OCI-LY1 (cell line): ENCODE results near the gene TNNI2.

Experiments used
- H2AFZ ChIP-seq: fragments of 200-600 bp; sonication (generic), shearing (Covaris generic); 2 replicates; pipeline ENCODE4 v1.6.0; 2014; ENCODE audit warnings: antibody characterized with exemption, mild to moderate bottlenecking, low read length
- H3F3A ChIP-seq: fragments of 200-600 bp; sonication (generic), shearing (Covaris generic); 2 replicates; pipeline ENCODE4 v1.6.0; 2014; ENCODE audit warnings: mild to moderate bottlenecking, antibody characterized with exemption, low read length, moderate library complexity; ENCODE audit not compliant: insufficient read depth
- H3K27ac ChIP-seq: fragments of 200-600 bp; sonication (generic); 2 replicates; pipeline ENCODE4 v1.5.1; 2014; ENCODE audit warnings: low read length, mixed run types, mild to moderate bottlenecking, low read depth; ENCODE audit not compliant: poor library complexity, severe bottlenecking
- H3K27me3 ChIP-seq: fragments of 200-600 bp; sonication (generic); 2 replicates; pipeline ENCODE4 v1.6.0; 2014; ENCODE audit warnings: antibody characterized with exemption, mild to moderate bottlenecking, low read length, moderate library complexity; ENCODE audit not compliant: insufficient read depth
- H3K36me3 ChIP-seq: fragments of 200-600 bp; sonication (generic); 2 replicates; pipeline ENCODE4 v1.6.1; 2014; ENCODE audit warnings: mild to moderate bottlenecking, antibody characterized with exemption, low read length, moderate library complexity, mixed read lengths; ENCODE audit not compliant: insufficient read depth
- H3K4me1 ChIP-seq: fragments of 200-600 bp; sonication (generic); 2 replicates; pipeline ENCODE4 v1.5.1; 2014; ENCODE audit warnings: mild to moderate bottlenecking, low read length, moderate library complexity; ENCODE audit not compliant: insufficient read depth, severe bottlenecking
- H3K4me2 ChIP-seq: fragments of 200-600 bp; sonication (generic), shearing (Covaris generic); 2 replicates; pipeline ENCODE4 v1.6.1; 2014; ENCODE audit warnings: low read length
- H3K4me3 ChIP-seq: fragments of 200-600 bp; sonication (generic); 2 replicates; pipeline ENCODE4 v1.5.1; 2014; ENCODE audit warnings: low read length, low read depth, mild to moderate bottlenecking, mixed read lengths; ENCODE audit not compliant: poor library complexity, severe bottlenecking
- H3K79me2 ChIP-seq: fragments of 200-600 bp; shearing (Covaris generic); 2 replicates; pipeline ENCODE4 v1.6.1; 2016; ENCODE audit warnings: mixed run types, low read length, mixed read lengths; ENCODE audit not compliant: insufficient read depth
- H3K9ac ChIP-seq: fragments of 200-600 bp; sonication (generic), shearing (Covaris generic); 2 replicates; pipeline ENCODE4 v1.6.1; 2014; ENCODE audit warnings: mild to moderate bottlenecking, low read length, mixed read lengths
- H3K9me2 ChIP-seq: fragments of 200-600 bp; sonication (generic), shearing (Covaris generic); 2 replicates; pipeline ENCODE4 v1.6.1; 2014; ENCODE audit warnings: low read depth, mild to moderate bottlenecking, low read length, mixed read lengths
- H3K9me3 ChIP-seq: fragments of 200-600 bp; shearing (Covaris generic); 2 replicates; pipeline ENCODE4 v1.6.1; 2014; ENCODE audit warnings: low read length, mixed read lengths
- H4K20me1 ChIP-seq: fragments of 200-600 bp; sonication (generic), shearing (Covaris generic); 2 replicates; pipeline ENCODE4 v1.6.0; 2016; ENCODE audit warnings: mild to moderate bottlenecking, low read length; ENCODE audit not compliant: insufficient read depth
- CTCF ChIP-seq: fragments of 200-600 bp; sonication (generic), shearing (Covaris generic); IDR thresholded peaks from 2 replicates; pipeline ENCODE4 v1.5.1; 2017; ENCODE audit warnings: mild to moderate bottlenecking, antibody characterized with exemption, low read length, moderate library complexity, mixed read lengths
- EZH2 ChIP-seq: fragments of 200-600 bp; sonication (generic), shearing (Covaris generic); IDR thresholded peaks from 2 replicates; pipeline ENCODE4 v1.8.0; 2017; ENCODE audit warnings: borderline replicate concordance, mixed run types, mild to moderate bottlenecking, antibody characterized with exemption, low read length, moderate library complexity, mixed read lengths

TNNI2 gene

DNA sequence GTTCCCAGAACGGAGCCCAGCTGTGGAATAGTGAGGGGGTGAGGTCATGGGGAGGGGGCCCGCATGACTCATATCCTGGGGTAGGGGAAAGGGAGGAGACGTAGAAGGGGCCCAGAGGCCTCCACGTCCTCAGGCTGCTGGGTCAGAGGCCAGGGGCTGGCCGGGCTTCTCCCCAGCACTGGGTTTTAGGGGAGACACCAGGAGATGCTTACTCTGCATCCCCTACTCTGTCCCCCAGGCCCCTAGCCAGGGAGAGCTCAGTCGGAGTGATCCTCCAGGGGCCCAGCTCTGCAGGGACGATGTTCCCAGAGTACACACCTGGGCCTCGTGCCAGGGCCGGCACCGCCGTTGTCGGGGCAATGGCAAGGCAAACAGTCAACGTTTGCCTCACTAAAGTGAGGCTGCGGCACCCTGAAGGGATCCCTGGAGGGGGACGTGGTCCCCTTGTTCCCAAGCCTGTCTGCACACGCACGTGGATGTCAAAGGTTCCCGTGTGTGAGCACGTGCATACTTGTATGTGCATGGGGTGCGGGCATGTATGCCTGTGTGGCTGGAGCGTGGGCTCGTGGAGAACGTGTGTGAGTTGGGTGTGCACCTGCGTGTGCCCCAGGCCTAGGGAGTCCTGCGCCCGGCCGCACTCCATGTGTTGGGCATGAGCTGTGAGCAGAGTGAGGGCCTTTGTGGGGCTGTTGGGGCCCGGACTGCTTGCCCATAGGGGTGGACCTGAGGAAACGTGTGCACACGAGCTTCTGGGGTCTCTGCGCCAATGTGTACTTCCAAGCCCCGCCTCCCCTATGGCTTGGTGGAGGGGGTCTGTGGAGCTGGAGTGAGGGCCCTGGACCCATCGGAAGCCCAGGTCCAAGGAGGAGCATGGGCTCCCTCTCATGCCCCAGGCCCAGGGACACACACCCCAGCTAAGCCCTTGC is 38.7 kb downstream of the TNNI2 start:
- no peaks in the 10 kb centered on the region for H3K36me3 ChIP-seq
- no peak overlapping the region for H3K4me2 ChIP-seq
- peaks cover 7% of the 10 kb centered on the region for H3K4me1 ChIP-seq
- no peak for TF ChIP-seq CTCF
- no peak for TF ChIP-seq EZH2
- no peak overlapping the region for H3K27ac ChIP-seq
- H3K27me3 ChIP-seq: no peaks in the 10 kb centered on the region
- H4K20me1 ChIP-seq: no peaks in the 10 kb centered on the region
- H3K9me2 ChIP-seq: no peaks in the 10 kb centered on the region
- no peaks in the 10 kb centered on the region for H3F3A ChIP-seq
- no peaks in the 10 kb centered on the region for H3K79me2 ChIP-seq
- H3K9ac ChIP-seq: no peak overlapping the region
- H3K4me3 ChIP-seq: no peak overlapping the region
- no peak overlapping the region for H2AFZ ChIP-seq
- no peaks in the 10 kb centered on the region for H3K9me3 ChIP-seq

DNA sequence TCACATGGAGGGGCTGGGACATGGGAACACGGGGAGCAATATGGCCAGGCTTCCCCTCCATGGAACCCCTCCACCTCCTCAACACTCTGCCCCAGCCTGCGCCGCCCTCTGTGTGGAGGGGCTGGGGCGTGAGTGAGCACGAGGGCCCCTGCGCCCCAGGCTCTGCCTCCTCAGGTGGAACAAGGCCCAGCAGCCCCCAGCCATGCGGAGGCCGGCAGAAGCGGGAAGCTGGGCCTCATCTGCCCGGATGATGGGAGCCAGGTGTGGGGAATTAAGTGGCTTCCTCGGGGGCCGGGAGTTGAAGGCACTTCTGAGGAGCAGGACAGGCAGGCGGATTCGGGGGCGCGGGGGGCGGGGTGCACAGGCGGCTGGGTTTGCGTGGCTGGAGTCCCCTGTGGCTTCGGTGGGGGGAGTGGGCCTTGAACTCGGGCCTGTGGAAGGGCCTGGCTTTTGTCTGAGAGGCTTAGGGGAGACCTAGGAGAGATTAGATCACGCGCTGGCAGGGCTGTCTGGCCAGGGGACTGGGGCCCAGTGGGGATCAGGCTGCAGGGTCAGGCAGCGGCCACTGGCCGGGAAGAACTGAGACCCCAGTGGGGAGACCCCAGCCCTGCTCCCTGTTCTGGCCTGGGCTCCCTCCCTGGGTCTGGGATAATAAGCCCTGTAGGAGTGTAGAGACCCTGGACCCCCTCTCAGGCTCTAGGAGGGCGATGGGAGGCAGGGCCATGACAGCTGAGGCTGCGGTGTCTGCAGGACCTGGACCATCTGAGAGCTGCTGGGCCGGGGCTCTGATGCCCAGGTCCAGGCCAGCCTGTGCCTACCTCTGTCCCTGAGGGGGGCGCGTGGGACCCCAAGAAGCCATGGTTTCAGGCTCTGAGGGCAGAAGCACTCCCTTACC is 39.6 kb downstream of the TNNI2 start:
- Histone ChIP-seq H3K9me3 (no peaks in the 10 kb centered on the region), H3K9ac (no peak overlapping the region), H3K4me3 (no peak overlapping the region), H3K79me2 (no peaks in the 10 kb centered on the region), H4K20me1 (no peaks in the 10 kb centered on the region), H3K9me2 (no peaks in the 10 kb centered on the region), H3K36me3 (peaks cover 7% of the 10 kb centered on the region; the same call in 1 of the 2 replicates), H3K4me1 (peaks cover 7% of the 10 kb centered on the region), H3K4me2 (no peak overlapping the region), H3K27ac (no peak overlapping the region), H3K27me3 (no peaks in the 10 kb centered on the region), H2AFZ (no peak overlapping the region), H3F3A (no peaks in the 10 kb centered on the region)
- TF ChIP-seq EZH2 (no peak), CTCF (no peak)

DNA sequence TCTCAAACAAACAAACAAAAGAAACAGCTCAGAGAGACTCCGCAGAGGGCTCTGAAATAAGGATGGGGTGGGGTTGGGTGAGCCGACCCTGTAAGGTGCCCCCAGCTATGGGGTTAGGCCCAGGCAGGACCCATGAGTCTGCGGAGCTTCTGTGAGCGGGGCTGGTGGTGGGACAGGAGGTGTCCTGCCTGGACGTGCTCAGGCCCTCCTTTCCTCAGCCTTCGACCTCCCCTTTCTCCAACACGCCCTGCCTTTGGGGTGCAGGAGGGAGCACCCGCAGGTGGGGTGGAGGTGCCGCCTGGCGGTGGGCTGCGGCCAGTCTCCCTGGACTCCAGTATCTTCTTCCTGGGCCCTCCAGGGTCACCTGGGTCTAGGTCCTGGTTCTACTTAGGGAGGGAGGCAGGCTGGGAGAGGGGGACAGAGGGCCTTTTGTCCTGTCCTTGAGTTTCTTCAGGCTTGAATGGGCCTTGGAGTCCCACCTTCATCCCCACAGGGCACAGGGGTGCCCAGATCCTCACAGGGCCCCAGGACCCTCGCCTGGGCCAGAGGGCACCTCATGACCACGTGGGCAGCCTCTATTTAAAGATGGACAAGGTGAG is 40.7 kb downstream of the TNNI2 start:
- no peaks in the 10 kb centered on the region for H3K79me2 ChIP-seq

More for the DNA sequence above, 40.7 kb downstream of the TNNI2 start:
- TF ChIP-seq EZH2 (no peak), CTCF (no peak)
- H3K9me3 ChIP-seq: no peaks in the 10 kb centered on the region
- H3K36me3 ChIP-seq: peaks cover 17% of the 10 kb centered on the region
- no peak overlapping the region for H3K27ac ChIP-seq
- no peaks in the 10 kb centered on the region for H3K27me3 ChIP-seq
- H3K9ac ChIP-seq: no peak overlapping the region
- no peak overlapping the region for H3K4me2 ChIP-seq
- no peaks in the 10 kb centered on the region for H4K20me1 ChIP-seq
- H3F3A ChIP-seq: no peaks in the 10 kb centered on the region
- no peak overlapping the region for H2AFZ ChIP-seq
- no peak overlapping the region for H3K4me3 ChIP-seq
- H3K4me1 ChIP-seq: peaks cover 7% of the 10 kb centered on the region
- H3K9me2 ChIP-seq: no peaks in the 10 kb centered on the region
